HG03575 (cell line): Measurements from ENCODE around the gene MTA1.

Experiments
- ATAC-seq: cut with Tn5 transposase; IDR thresholded peaks from one replicate; pipeline ENCODE4 v1.9.1; 2021; ENCODE audit not compliant: unreplicated experiment, insufficient number of reproducible peaks, low FRiP score; ENCODE audit errors: extremely low read depth

The MTA1 gene

GRCh38 chr14:105398726-105399465 lies 20.7 kb upstream of the MTA1 start:
- ATAC-seq = no peak

GRCh38 chr14:105399466-105399775 lies 20.2 kb upstream of the MTA1 start:
- no peak for ATAC-seq

GRCh38 chr14:105400016-105400415 lies 19.6 kb upstream of the MTA1 start:
- no peak for ATAC-seq

- ATAC-seq = no peak
Measured at GRCh38 chr14:105401699-105402098, 17.9 kb upstream of the MTA1 start.

- ATAC-seq = no peak
Measured at GRCh38 chr14:105408592-105408991, 11.0 kb upstream of the MTA1 start.

- ATAC-seq = no peak
Measured at GRCh38 chr14:105409364-105409763, 10.3 kb upstream of the MTA1 start.

- ATAC-seq = no peak
Measured at GRCh38 chr14:105410642-105411016, 9.0 kb upstream of the MTA1 start.

GRCh38 chr14:105411017-105411941 lies 8.3 kb upstream of the MTA1 start:
- no peak for ATAC-seq

- ATAC-seq = no peak
Measured at GRCh38 chr14:105411985-105412770, 7.4 kb upstream of the MTA1 start.

GRCh38 chr14:105412771-105413543 lies 6.7 kb upstream of the MTA1 start:
- no peak for ATAC-seq

- no peak for ATAC-seq
Measured at GRCh38 chr14:105413544-105413886, 6.1 kb upstream of the MTA1 start.

- ATAC-seq = no peak
Measured at GRCh38 chr14:105414456-105415371, 4.9 kb upstream of the MTA1 start.

- ATAC-seq = no peak
Measured at GRCh38 chr14:105415481-105416428, 3.9 kb upstream of the MTA1 start.

- ATAC-seq = no peak
Measured at GRCh38 chr14:105416671-105417070, 3.0 kb upstream of the MTA1 start.

- ATAC-seq = no peak
Measured at GRCh38 chr14:105417690-105418121, 1.9 kb upstream of the MTA1 start.

GRCh38 chr14:105418269-105419194 lies 1.1 kb upstream of the MTA1 start:
- no peak for ATAC-seq
